NB4 (cell line): Measurements from ENCODE around the gene TTC9C.
"Not testable (repeated sequence)": the region's sequence is repeated elsewhere in the genome, so short reads cannot be mapped to it uniquely, and the experiment has no call there.

Source experiments
- DNase-seq: peaks from one replicate; pipeline ENCODE4 v3.0.0; 2010; ENCODE audit warnings: low read depth
- H3K4me3 ChIP-seq: one replicate; pipeline ENCODE4 v1.5.1; 2011; ENCODE audit warnings: mild to moderate bottlenecking, low read depth, low read length, moderate library complexity
- CTCF ChIP-seq: IDR thresholded peaks from one replicate; pipeline ENCODE4 v1.5.1; 2012; ENCODE audit warnings: low read depth, low read length
- MAX ChIP-seq: IDR thresholded peaks from 2 replicates; pipeline ENCODE4 v1.6.1; 2011; ENCODE audit warnings: low read depth, low read length
- MYC ChIP-seq: IDR thresholded peaks from 2 replicates; pipeline ENCODE4 v1.6.1; 2011; ENCODE audit warnings: low read depth, low read length
- POLR2A ChIP-seq: IDR thresholded peaks from 2 replicates; pipeline ENCODE4 v1.6.1; 2011; ENCODE audit warnings: mild to moderate bottlenecking; ENCODE audit not compliant: insufficient read length; ENCODE audit errors: extremely low read depth

Gene TTC9C

GRCh38 chr11:62688491-62688890 is 39.8 kb upstream of the TTC9C start:
- DNase-seq, result peak; percentile 1
- H3K4me3 ChIP-seq, result no peak overlapping the region
- no peak for TF ChIP-seq CTCF
- TF ChIP-seq POLR2A, result no peak
- TF ChIP-seq MAX, result no peak
- no peak for TF ChIP-seq MYC

GRCh38 chr11:62689421-62690183 is 38.7 kb upstream of the TTC9C start, which contains the start of gene LRRN4CL:
Gene LRRN4CL (minus strand): TSS chr11:62689530. CDS start chr11:62688508, 1,022 bp downstream.
- DNase-seq, result no peak
- no peak within 1 kb of the TSS for H3K4me3 ChIP-seq
- TF ChIP-seq CTCF (no peak), MAX (no peak), POLR2A (no peak), MYC (no peak)

- DNase-seq, H3K4me3 ChIP-seq: not testable (repeated sequence)
Measured at GRCh38 chr11:62693624-62694023, 34.7 kb upstream of the TTC9C start.

- no peak overlapping the region for H3K4me3 ChIP-seq
- TF ChIP-seq CTCF (peak; percentile 96), MYC (no peak)
- DNase-seq, result peak; percentile 85
Measured at GRCh38 chr11:62694455-62695167, 33.7 kb upstream of the TTC9C start.

- no peak overlapping the region for H3K4me3 ChIP-seq
- TF ChIP-seq MYC (no peak), MAX (no peak), POLR2A (no peak), CTCF (no peak)
Measured at GRCh38 chr11:62702246-62702645, 26.0 kb upstream of the TTC9C start.

GRCh38 chr11:62703921-62704320 is 24.4 kb upstream of the TTC9C start:
- H3K4me3 ChIP-seq, DNase-seq: not testable (repeated sequence)

More at GRCh38 chr11:62702246-62702645, 26.0 kb upstream of the TTC9C start:
- DNase-seq, result no peak

- no peak for TF ChIP-seq MAX
- TF ChIP-seq POLR2A, result no peak
- TF ChIP-seq MYC, result no peak
- no peak for TF ChIP-seq CTCF
Measured at GRCh38 chr11:62705413-62705812, 22.9 kb upstream of the TTC9C start.

More at GRCh38 chr11:62705413-62705812, 22.9 kb upstream of the TTC9C start:
- DNase-seq, result peak; percentile 34
- H3K4me3 ChIP-seq, result peak overlapping the region; percentile 80
